ENCODE measurements around the gene GREB1L. TPM values are rescaled to one million over a fixed set of nuclear protein-coding genes. Genes with fewer than 3 reads are reported as not detected.

Gene GREB1L
- total RNA-seq, 1 experiment from 2014 or later: 0.26 TPM

DNA sequence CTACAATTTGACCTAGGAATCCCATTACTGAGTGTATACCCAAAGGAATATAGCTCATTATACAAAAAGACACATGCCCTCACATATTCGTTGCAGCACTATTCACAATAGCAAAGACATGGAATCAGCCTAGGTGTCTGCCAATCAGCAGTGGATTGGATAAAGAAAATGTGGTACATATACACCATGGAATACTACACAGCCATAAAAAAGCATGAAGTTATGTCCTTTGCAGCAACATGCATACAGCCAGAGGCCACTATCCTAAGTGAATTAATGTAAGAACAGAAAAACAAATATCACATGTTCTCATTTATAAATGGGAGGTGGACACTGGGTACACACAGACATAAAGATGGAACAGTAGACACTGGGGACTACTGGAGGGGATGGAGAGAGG lies 54.0 kb downstream of the GREB1L start (continued):
- TF ChIP-seq, protein P1, sequence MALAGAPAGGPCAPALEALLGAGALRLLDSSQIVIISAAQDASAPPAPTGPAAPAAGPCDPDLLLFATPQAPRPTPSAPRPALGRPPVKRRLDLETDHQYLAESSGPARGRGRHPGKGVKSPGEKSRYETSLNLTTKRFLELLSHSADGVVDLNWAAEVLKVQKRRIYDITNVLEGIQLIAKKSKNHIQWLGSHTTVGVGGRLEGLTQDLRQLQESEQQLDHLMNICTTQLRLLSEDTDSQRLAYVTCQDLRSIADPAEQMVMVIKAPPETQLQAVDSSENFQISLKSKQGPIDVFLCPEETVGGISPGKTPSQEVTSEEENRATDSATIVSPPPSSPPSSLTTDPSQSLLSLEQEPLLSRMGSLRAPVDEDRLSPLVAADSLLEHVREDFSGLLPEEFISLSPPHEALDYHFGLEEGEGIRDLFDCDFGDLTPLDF (CRISPR knock-in tag; IDR thresholded peaks at IDR 0.05): no peak
- TF ChIP-seq, protein P2, sequence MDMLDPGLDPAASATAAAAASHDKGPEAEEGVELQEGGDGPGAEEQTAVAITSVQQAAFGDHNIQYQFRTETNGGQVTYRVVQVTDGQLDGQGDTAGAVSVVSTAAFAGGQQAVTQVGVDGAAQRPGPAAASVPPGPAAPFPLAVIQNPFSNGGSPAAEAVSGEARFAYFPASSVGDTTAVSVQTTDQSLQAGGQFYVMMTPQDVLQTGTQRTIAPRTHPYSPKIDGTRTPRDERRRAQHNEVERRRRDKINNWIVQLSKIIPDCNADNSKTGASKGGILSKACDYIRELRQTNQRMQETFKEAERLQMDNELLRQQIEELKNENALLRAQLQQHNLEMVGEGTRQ (CRISPR knock-in tag; IDR thresholded peaks at IDR 0.05): no peak

DNA sequence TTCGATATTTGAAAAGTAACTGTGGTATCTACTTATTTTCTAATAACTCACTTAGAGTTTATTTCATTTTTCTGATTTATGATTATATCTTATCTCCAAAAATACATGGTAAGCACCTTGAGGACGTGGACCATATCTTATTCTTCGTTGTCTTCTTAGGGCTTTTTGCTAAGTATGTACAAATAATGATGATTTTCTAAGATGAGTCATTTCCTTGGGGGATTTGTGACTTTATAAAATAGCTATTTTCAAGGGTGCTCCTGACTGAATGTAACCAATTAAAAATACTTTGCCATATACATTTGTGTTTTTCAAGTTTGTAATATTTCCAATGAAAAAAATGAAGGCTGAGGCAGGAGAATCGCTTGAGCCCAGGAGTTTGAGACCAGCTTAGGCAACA lies 56.3 kb downstream of the GREB1L start:
- no peaks in the 10 kb centered on the region; the same call in none of the 2 replicates for H3K27me3 Mint-ChIP-seq (ENCODE audit: low read depth)
- no peaks in the 10 kb centered on the region for H3K36me3 Mint-ChIP-seq
- DNase-seq (ENCODE audit: low spot score): no peak
- TF ChIP-seq CREB1 (CRISPR knock-in tag; IDR thresholded peaks at IDR 0.05) (no peak), NFATC4 (CRISPR knock-in tag; IDR thresholded peaks at IDR 0.05) (no peak), GTF2I (CRISPR knock-in tag; conservative IDR thresholded peaks at IDR 0.05) (no peak), TEAD4 (CRISPR knock-in tag; IDR thresholded peaks at IDR 0.05) (no peak), ZNF416 (CRISPR knock-in tag; IDR thresholded peaks at IDR 0.05) (no peak), TP53 (CRISPR knock-in tag; IDR thresholded peaks at IDR 0.05) (no peak), TCF7 (CRISPR knock-in tag; IDR thresholded peaks at IDR 0.05; ENCODE audit: low read depth) (no peak), NFE2L1 (CRISPR knock-in tag; IDR thresholded peaks at IDR 0.05) (no peak), FOXJ3 (CRISPR knock-in tag; IDR thresholded peaks at IDR 0.05; ENCODE audit: borderline replicate concordance) (no peak), SMAD4 (CRISPR knock-in tag; IDR thresholded peaks at IDR 0.05) (no peak), ZNF317 (CRISPR knock-in tag; IDR thresholded peaks at IDR 0.05; ENCODE audit: borderline replicate concordance, low read depth) (no peak), EMX1 (CRISPR knock-in tag; IDR thresholded peaks at IDR 0.05) (no peak)
- TF ChIP-seq, protein P1 (CRISPR knock-in tag; IDR thresholded peaks at IDR 0.05): no peak
- TF ChIP-seq, protein P3, sequence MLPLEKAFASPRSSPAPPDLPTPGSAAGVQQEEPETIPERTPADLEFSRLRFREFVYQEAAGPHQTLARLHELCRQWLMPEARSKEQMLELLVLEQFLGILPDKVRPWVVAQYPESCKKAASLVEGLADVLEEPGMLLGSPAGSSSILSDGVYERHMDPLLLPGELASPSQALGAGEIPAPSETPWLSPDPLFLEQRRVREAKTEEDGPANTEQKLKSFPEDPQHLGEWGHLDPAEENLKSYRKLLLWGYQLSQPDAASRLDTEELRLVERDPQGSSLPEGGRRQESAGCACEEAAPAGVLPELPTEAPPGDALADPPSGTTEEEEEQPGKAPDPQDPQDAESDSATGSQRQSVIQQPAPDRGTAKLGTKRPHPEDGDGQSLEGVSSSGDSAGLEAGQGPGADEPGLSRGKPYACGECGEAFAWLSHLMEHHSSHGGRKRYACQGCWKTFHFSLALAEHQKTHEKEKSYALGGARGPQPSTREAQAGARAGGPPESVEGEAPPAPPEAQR (CRISPR knock-in tag; IDR thresholded peaks at IDR 0.05): no peak
- TF ChIP-seq, protein P4, sequence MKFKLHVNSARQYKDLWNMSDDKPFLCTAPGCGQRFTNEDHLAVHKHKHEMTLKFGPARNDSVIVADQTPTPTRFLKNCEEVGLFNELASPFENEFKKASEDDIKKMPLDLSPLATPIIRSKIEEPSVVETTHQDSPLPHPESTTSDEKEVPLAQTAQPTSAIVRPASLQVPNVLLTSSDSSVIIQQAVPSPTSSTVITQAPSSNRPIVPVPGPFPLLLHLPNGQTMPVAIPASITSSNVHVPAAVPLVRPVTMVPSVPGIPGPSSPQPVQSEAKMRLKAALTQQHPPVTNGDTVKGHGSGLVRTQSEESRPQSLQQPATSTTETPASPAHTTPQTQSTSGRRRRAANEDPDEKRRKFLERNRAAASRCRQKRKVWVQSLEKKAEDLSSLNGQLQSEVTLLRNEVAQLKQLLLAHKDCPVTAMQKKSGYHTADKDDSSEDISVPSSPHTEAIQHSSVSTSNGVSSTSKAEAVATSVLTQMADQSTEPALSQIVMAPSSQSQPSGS (CRISPR knock-in tag; IDR thresholded peaks at IDR 0.05; ENCODE audit: borderline replicate concordance, low read depth): no peak
- TF ChIP-seq, protein P5, sequence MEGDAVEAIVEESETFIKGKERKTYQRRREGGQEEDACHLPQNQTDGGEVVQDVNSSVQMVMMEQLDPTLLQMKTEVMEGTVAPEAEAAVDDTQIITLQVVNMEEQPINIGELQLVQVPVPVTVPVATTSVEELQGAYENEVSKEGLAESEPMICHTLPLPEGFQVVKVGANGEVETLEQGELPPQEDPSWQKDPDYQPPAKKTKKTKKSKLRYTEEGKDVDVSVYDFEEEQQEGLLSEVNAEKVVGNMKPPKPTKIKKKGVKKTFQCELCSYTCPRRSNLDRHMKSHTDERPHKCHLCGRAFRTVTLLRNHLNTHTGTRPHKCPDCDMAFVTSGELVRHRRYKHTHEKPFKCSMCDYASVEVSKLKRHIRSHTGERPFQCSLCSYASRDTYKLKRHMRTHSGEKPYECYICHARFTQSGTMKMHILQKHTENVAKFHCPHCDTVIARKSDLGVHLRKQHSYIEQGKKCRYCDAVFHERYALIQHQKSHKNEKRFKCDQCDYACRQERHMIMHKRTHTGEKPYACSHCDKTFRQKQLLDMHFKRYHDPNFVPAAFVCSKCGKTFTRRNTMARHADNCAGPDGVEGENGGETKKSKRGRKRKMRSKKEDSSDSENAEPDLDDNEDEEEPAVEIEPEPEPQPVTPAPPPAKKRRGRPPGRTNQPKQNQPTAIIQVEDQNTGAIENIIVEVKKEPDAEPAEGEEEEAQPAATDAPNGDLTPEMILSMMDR (IDR thresholded peaks at IDR 0.05): no peak
- TF ChIP-seq, protein P6, sequence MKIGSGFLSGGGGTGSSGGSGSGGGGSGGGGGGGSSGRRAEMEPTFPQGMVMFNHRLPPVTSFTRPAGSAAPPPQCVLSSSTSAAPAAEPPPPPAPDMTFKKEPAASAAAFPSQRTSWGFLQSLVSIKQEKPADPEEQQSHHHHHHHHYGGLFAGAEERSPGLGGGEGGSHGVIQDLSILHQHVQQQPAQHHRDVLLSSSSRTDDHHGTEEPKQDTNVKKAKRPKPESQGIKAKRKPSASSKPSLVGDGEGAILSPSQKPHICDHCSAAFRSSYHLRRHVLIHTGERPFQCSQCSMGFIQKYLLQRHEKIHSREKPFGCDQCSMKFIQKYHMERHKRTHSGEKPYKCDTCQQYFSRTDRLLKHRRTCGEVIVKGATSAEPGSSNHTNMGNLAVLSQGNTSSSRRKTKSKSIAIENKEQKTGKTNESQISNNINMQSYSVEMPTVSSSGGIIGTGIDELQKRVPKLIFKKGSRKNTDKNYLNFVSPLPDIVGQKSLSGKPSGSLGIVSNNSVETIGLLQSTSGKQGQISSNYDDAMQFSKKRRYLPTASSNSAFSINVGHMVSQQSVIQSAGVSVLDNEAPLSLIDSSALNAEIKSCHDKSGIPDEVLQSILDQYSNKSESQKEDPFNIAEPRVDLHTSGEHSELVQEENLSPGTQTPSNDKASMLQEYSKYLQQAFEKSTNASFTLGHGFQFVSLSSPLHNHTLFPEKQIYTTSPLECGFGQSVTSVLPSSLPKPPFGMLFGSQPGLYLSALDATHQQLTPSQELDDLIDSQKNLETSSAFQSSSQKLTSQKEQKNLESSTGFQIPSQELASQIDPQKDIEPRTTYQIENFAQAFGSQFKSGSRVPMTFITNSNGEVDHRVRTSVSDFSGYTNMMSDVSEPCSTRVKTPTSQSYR (CRISPR knock-in tag; IDR thresholded peaks at IDR 0.05): no peak
- TF ChIP-seq, protein P7, sequence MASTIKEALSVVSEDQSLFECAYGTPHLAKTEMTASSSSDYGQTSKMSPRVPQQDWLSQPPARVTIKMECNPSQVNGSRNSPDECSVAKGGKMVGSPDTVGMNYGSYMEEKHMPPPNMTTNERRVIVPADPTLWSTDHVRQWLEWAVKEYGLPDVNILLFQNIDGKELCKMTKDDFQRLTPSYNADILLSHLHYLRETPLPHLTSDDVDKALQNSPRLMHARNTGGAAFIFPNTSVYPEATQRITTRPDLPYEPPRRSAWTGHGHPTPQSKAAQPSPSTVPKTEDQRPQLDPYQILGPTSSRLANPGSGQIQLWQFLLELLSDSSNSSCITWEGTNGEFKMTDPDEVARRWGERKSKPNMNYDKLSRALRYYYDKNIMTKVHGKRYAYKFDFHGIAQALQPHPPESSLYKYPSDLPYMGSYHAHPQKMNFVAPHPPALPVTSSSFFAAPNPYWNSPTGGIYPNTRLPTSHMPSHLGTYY (CRISPR knock-in tag; IDR thresholded peaks at IDR 0.05): no peak
- TF ChIP-seq, protein P8, sequence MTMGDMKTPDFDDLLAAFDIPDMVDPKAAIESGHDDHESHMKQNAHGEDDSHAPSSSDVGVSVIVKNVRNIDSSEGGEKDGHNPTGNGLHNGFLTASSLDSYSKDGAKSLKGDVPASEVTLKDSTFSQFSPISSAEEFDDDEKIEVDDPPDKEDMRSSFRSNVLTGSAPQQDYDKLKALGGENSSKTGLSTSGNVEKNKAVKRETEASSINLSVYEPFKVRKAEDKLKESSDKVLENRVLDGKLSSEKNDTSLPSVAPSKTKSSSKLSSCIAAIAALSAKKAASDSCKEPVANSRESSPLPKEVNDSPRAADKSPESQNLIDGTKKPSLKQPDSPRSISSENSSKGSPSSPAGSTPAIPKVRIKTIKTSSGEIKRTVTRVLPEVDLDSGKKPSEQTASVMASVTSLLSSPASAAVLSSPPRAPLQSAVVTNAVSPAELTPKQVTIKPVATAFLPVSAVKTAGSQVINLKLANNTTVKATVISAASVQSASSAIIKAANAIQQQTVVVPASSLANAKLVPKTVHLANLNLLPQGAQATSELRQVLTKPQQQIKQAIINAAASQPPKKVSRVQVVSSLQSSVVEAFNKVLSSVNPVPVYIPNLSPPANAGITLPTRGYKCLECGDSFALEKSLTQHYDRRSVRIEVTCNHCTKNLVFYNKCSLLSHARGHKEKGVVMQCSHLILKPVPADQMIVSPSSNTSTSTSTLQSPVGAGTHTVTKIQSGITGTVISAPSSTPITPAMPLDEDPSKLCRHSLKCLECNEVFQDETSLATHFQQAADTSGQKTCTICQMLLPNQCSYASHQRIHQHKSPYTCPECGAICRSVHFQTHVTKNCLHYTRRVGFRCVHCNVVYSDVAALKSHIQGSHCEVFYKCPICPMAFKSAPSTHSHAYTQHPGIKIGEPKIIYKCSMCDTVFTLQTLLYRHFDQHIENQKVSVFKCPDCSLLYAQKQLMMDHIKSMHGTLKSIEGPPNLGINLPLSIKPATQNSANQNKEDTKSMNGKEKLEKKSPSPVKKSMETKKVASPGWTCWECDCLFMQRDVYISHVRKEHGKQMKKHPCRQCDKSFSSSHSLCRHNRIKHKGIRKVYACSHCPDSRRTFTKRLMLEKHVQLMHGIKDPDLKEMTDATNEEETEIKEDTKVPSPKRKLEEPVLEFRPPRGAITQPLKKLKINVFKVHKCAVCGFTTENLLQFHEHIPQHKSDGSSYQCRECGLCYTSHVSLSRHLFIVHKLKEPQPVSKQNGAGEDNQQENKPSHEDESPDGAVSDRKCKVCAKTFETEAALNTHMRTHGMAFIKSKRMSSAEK (CRISPR knock-in tag; IDR thresholded peaks at IDR 0.05; ENCODE audit: borderline replicate concordance): no peak
- peaks cover 30% of the 10 kb centered on the region for H3K4me1 Mint-ChIP-seq
- no peak overlapping the region for H3K4me3 Mint-ChIP-seq
- H3K9me3 Mint-ChIP-seq: peaks cover 3% of the 10 kb centered on the region; the same call in 1 of the 2 replicates
- ChIA-PET POLR2A (interaction anchor here (1.0 kb wide), 1 partner anchor 49 kb away, joined by 3 read pairs; no protein-coding TSS in a partner anchor), CTCF (no interaction called here)
- ATAC-seq: no peak
- no peak overlapping the region for H3K27ac Mint-ChIP-seq

Measured in WTC11 (cell line).